ENCODE measurements around the gene SERPINA12.

DNA sequence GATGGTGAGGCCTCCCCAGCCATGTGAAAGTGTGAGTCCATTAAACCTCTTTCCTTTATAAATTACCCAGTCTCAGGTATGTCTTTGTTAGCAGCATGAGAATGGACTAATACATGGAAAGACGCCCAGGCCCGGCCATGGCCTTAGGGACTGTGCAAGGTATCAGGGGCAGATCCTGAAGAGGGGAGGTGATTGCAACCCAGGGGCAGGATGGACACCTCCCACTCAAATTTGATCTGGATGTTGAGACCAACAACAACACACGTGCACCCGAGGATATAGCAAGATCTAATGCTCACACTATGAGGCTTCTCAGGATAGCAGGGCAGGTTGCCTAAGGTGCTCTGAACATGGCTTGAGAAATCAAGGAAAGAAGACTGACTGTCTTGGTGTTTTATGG lies 38.5 kb upstream of the SERPINA12 start:
- TF ChIP-seq, protein P1, sequence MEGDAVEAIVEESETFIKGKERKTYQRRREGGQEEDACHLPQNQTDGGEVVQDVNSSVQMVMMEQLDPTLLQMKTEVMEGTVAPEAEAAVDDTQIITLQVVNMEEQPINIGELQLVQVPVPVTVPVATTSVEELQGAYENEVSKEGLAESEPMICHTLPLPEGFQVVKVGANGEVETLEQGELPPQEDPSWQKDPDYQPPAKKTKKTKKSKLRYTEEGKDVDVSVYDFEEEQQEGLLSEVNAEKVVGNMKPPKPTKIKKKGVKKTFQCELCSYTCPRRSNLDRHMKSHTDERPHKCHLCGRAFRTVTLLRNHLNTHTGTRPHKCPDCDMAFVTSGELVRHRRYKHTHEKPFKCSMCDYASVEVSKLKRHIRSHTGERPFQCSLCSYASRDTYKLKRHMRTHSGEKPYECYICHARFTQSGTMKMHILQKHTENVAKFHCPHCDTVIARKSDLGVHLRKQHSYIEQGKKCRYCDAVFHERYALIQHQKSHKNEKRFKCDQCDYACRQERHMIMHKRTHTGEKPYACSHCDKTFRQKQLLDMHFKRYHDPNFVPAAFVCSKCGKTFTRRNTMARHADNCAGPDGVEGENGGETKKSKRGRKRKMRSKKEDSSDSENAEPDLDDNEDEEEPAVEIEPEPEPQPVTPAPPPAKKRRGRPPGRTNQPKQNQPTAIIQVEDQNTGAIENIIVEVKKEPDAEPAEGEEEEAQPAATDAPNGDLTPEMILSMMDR (IDR thresholded peaks at IDR 0.05; ENCODE audit: insufficient read depth, low read depth, low read length) = no peak
- no peak for TF ChIP-seq EZH2 (IDR thresholded peaks at IDR 0.05; ENCODE audit: insufficient read depth, low read length)
